ENCODE results near the gene DCST1.

GRCh38 chr1:155043793-155044192 lies 10.2 kb downstream of the DCST1 start:
- TF ChIP-seq, protein P1, sequence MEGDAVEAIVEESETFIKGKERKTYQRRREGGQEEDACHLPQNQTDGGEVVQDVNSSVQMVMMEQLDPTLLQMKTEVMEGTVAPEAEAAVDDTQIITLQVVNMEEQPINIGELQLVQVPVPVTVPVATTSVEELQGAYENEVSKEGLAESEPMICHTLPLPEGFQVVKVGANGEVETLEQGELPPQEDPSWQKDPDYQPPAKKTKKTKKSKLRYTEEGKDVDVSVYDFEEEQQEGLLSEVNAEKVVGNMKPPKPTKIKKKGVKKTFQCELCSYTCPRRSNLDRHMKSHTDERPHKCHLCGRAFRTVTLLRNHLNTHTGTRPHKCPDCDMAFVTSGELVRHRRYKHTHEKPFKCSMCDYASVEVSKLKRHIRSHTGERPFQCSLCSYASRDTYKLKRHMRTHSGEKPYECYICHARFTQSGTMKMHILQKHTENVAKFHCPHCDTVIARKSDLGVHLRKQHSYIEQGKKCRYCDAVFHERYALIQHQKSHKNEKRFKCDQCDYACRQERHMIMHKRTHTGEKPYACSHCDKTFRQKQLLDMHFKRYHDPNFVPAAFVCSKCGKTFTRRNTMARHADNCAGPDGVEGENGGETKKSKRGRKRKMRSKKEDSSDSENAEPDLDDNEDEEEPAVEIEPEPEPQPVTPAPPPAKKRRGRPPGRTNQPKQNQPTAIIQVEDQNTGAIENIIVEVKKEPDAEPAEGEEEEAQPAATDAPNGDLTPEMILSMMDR (IDR thresholded peaks at IDR 0.05; ENCODE audit: insufficient read depth, low read length, poor library complexity, severe bottlenecking), result no peak
- no peak for TF ChIP-seq EZH2phosphoT487 (conservative IDR thresholded peaks at IDR 0.05; ENCODE audit: low read length)
